Endothelial cell of umbilical vein (primary cell): ENCODE data around the gene NBEAL1. TPM values are rescaled to one million over a fixed set of nuclear protein-coding genes. Genes with fewer than 3 reads are reported as not detected.
"Not testable (repeated sequence)": the region's sequence is repeated elsewhere in the genome, so short reads cannot be mapped to it uniquely, and the experiment has no call there.

ENCODE experiments used
- BruUV-seq: library from RNA; stranded (reverse); fragments of 400-500 nt; replicated peaks from 2 replicates; lab custom pipeline; 2021; lab: Mats Ljungman, UMichigan
- CTCF ChIA-PET: fragments of 300-600, 350-600 bp; sonication (Branson Sonifier 250); formaldehyde crosslinking; loops from one replicate; lab custom pipeline; 2021; ENCODE audit warnings: antibody characterized with exemption, inconsistent platforms; lab: Charles Lee
- POLR2A ChIA-PET: fragments of 300-600, 350-600 bp; sonication (Branson Sonifier 250); formaldehyde crosslinking; loops from one replicate; lab custom pipeline; 2021; ENCODE audit warnings: antibody characterized with exemption, inconsistent platforms; lab: Charles Lee
- DNase-seq: peaks from one replicate; pipeline ENCODE4 v3.0.0-alpha.2; 2011; ENCODE audit warnings: low read depth, low spot score
- FAIRE-seq: peaks from 2 replicates; lab custom pipeline; 2011; peaks lifted over from hg19 to GRCh38; lab: Jason Lieb, UNC
- H2AFZ ChIP-seq: 2 replicates; pipeline ENCODE4 v1.6.0; 2012; ENCODE audit warnings: low read depth, low read length, control low read depth, inconsistent platforms
- H3K27ac ChIP-seq: 2 replicates; pipeline ENCODE4 v1.5.1; 2011; ENCODE audit warnings: low read depth, mild to moderate bottlenecking, control low read depth, low read length, moderate library complexity; ENCODE audit not compliant: insufficient read depth
- H3K27me3 ChIP-seq, 2 experiments: 2 replicates each; pipeline versions ENCODE4 v1.6.0 to v1.6.1; 2011; ENCODE audit warnings: low read length in 2 of 2, mixed read lengths in 1 of 2; ENCODE audit not compliant: control insufficient read depth in 2 of 2, insufficient read depth in 2 of 2
- H3K36me3 ChIP-seq, 2 experiments: 2 replicates in 1 of 2; 3 replicates in 1 of 2; pipeline ENCODE4 v1.5.1; 2011; ENCODE audit warnings: low read length in 2 of 2, mild to moderate bottlenecking in 1 of 2, moderate library complexity in 1 of 2; ENCODE audit not compliant: control insufficient read depth in 2 of 2, insufficient read depth in 2 of 2; ENCODE audit errors: extremely low read depth in 1 of 2
- H3K4me1 ChIP-seq: 3 replicates; pipeline ENCODE4 v1.5.1; 2011; ENCODE audit warnings: mild to moderate bottlenecking, low read length; ENCODE audit not compliant: control insufficient read depth, insufficient read depth; ENCODE audit errors: extremely low read depth
- H3K4me2 ChIP-seq: 2 replicates; pipeline ENCODE4 v1.6.1; 2011; ENCODE audit warnings: low read length, control low read depth, mixed read lengths; ENCODE audit not compliant: insufficient read depth
- H3K4me3 ChIP-seq, 3 experiments: fragments of 200-600 bp in 1 of 3; sonication (generic), shearing (Covaris generic) in 1 of 3; replicated peaks in 1 of 3; 2 replicates each; pipeline ENCODE4 v1.5.1; 2011 to 2016; ENCODE audit warnings: control low read depth in 3 of 3, low read length in 3 of 3, mild to moderate bottlenecking in 2 of 3, inconsistent platforms in 1 of 3, low read depth in 1 of 3, moderate library complexity in 1 of 3; ENCODE audit not compliant: insufficient read depth in 1 of 3
- H3K79me2 ChIP-seq: 2 replicates; pipeline ENCODE4 v1.6.0; 2012; ENCODE audit warnings: low read length, inconsistent platforms; ENCODE audit not compliant: control insufficient read depth, insufficient read depth
- H3K9ac ChIP-seq: replicated peaks from 2 replicates; pipeline ENCODE3; 2011; ENCODE audit warnings: low read length, control low read depth; ENCODE audit not compliant: insufficient read depth; ENCODE audit errors: extremely low read depth
- H3K9me1 ChIP-seq: replicated peaks from 3 replicates; pipeline ENCODE4 v1.6.0; 2011; ENCODE audit warnings: mild to moderate bottlenecking, low read length; ENCODE audit not compliant: control insufficient read depth, insufficient read depth; ENCODE audit errors: extremely low read depth
- H3K9me3 ChIP-seq: replicated peaks from 2 replicates; pipeline ENCODE4 v1.5.1; 2012; ENCODE audit warnings: low read length, inconsistent platforms; ENCODE audit not compliant: control insufficient read depth, insufficient read depth
- H4K20me1 ChIP-seq: replicated peaks from 2 replicates; pipeline ENCODE3; 2011; ENCODE audit warnings: mild to moderate bottlenecking, low read length; ENCODE audit not compliant: control insufficient read depth, insufficient read depth; ENCODE audit errors: extremely low read depth
- EZH2 ChIP-seq: IDR thresholded peaks from 2 replicates; pipeline ENCODE4 v1.6.1; 2012; ENCODE audit warnings: borderline replicate concordance, low read depth, mild to moderate bottlenecking, moderate library complexity, low read length, inconsistent platforms; ENCODE audit not compliant: severe bottlenecking
- FOS ChIP-seq: IDR thresholded peaks from 2 replicates; pipeline ENCODE4 v1.6.1; 2011; ENCODE audit warnings: mild to moderate bottlenecking, low read length, moderate library complexity, borderline replicate concordance; ENCODE audit not compliant: insufficient read depth
- JUN ChIP-seq: IDR thresholded peaks from 2 replicates; pipeline ENCODE4 v1.6.1; 2011; ENCODE audit warnings: borderline replicate concordance, low read depth; ENCODE audit not compliant: insufficient read length, insufficient read depth
- MAX ChIP-seq: IDR thresholded peaks from 2 replicates; pipeline ENCODE4 v1.6.1; 2011; ENCODE audit not compliant: insufficient read depth, insufficient read length
- MYC ChIP-seq: IDR thresholded peaks from one replicate; pipeline ENCODE4 v1.6.1; 2011; ENCODE audit warnings: mild to moderate bottlenecking, low read depth, low read length
- dilution Hi-C: fragments of 300-500 bp; cut with MboI; formaldehyde crosslinking; loops from one replicate; pipeline ENCODE4 v1.15.0; 2019; ENCODE audit warnings: low sequenced_read_pairs; ENCODE audit not compliant: extremely low pct_ligation_motif_present
- intact Hi-C: fragments of 100-400 bp; cut with micrococcal nuclease; formaldehyde crosslinking; loops from one replicate; pipeline ENCODE4 v1.10.0; 2022
- polyA plus RNA-seq, 4 experiments: library from polyadenylated mRNA; depleted of rRNA in 3 of 4; stranded (reverse) in 3 of 4; unstranded in 1 of 4; fragments of >200 nt; gene quantifications; 2 replicates each; pipeline versions ENCODE4 v1.2.1 to v1.2.3, GENCODE V29; 2011 to 2012; ENCODE audit warnings: missing spikeins in 1 of 4
- total RNA-seq: library from RNA; stranded (reverse); gene quantifications from 2 replicates; pipeline ENCODE4 v1.2.3, GENCODE V29; 2021

NBEAL1 gene
- total and polyA plus RNA-seq, 2 donors (not counting 3 experiments of a cell fraction or from before 2014, with no cell fraction given), result 2.1 to 23.3 TPM

GRCh38 chr2:203038586-203038985 lies 23.9 kb downstream of the NBEAL1 start:
- TF ChIP-seq FOS (no peak), JUN (no peak), MYC (no peak), MAX (no peak), EZH2 (no peak)
- POLR2A ChIA-PET, result no interaction called here
- dilution Hi-C loops, result no loop called here

GRCh38 chr2:203039211-203039610 lies 24.5 kb downstream of the NBEAL1 start:
- FAIRE-seq, H3K4me1 ChIP-seq, H2AFZ ChIP-seq, H3K9me1 ChIP-seq, DNase-seq, POLR2A ChIA-PET, H3K4me3 ChIP-seq, H3K79me2 ChIP-seq, H4K20me1 ChIP-seq, intact Hi-C loops, H3K27me3 ChIP-seq, H3K9ac ChIP-seq, dilution Hi-C loops, H3K9me3 ChIP-seq, BruUV-seq, H3K36me3 ChIP-seq, CTCF ChIA-PET, H3K27ac ChIP-seq, H3K4me2 ChIP-seq: not testable (repeated sequence)

More at GRCh38 chr2:203038586-203038985, 23.9 kb downstream of the NBEAL1 start:
- no peak for DNase-seq
- no peak overlapping the region for H3K4me3 ChIP-seq
- no peak overlapping the region for H3K9ac ChIP-seq
- no TSS peak for BruUV-seq
- no peaks in the 10 kb centered on the region for H3K9me1 ChIP-seq
- no peak for FAIRE-seq
- no peak overlapping the region for H3K27ac ChIP-seq
- no peak overlapping the region for H3K4me2 ChIP-seq
- no peaks in the 10 kb centered on the region for H3K9me3 ChIP-seq
- intact Hi-C loops, result no loop called here
- H3K79me2 ChIP-seq, result no peaks in the 10 kb centered on the region
- CTCF ChIA-PET, result no interaction called here
- H2AFZ ChIP-seq, result no peak overlapping the region
- H3K27me3 ChIP-seq, result no peaks in the 10 kb centered on the region
- peaks cover 0 to 2% of the 10 kb centered on the region in 2 experiments for H3K36me3 ChIP-seq
- no peaks in the 10 kb centered on the region for H3K4me1 ChIP-seq
- no peaks in the 10 kb centered on the region for H4K20me1 ChIP-seq
